Ovary (tissue), 3 donors: Measurements from ENCODE around the gene PLA2G4D.

Experiments
- CTCF ChIP-seq, 3 donors: fragments of 450-650 bp in 2 of 3; fragments of 200-600 bp in 1 of 3; IDR thresholded peaks; one replicate each; pipeline versions ENCODE4 v1.5.1 to v1.8.0; 2016 to 2022; ENCODE audit warnings: antibody characterized with exemption in 3 of 3, mild to moderate bottlenecking in 1 of 3
- POLR2A ChIP-seq: fragments of 450-650 bp; IDR thresholded peaks from one replicate; pipeline ENCODE4 v1.6.1; 2017; ENCODE audit warnings: antibody characterized with exemption, mild to moderate bottlenecking, moderate library complexity
- donor health status: DM: no; HTN: no; CAD: no.

- TF ChIP-seq POLR2A (no peak), CTCF (IDR thresholded peaks at IDR 0.05) (no peak)
Observed at GRCh38 chr15:42053914-42054313, 40.4 kb downstream of the PLA2G4D start.
